ENCODE results near the gene TMEM238L. TPM values are rescaled to one million over a fixed set of nuclear protein-coding genes. Genes with fewer than 3 reads are reported as not detected.

TMEM238L gene
- total RNA-seq, 4 donors from 2014 or later, result 2.0 to 8.9 TPM; not detected in 2

DNA sequence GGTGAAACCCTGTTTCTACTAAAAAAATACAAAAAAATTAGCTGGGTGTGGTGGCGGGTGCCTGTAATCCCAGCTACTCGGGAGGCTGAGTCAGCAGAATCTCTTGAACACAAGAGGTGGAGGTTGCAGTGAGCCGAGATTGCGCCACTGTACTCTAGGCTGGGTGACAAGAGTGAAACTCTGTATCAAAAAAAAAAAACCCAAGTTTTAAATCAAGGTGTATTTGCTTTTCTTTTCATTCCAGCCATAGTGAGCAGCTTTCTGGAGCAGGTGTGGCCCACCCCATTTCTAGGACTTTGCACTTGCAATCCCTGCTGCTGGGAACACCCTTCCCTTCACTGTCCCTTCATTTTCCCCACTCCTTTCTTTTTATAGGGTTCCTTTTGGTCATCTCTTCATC lies 28.8 kb downstream of the TMEM238L start:
- DNase-seq (ENCODE audit: low spot score in 2 of 2), result no peak
- 93% methylated on average over 4 of the region's 4 CpGs for WGBS
- Histone ChIP-seq H3K9me3 (peaks cover 6% of the 10 kb centered on the region), H3K36me3 (no peaks in the 10 kb centered on the region), H3K4me1 (peaks cover 8% of the 10 kb centered on the region), H3K27me3 (no peaks in the 10 kb centered on the region), H3K4me3 (no peak overlapping the region), H3K27ac (no peak overlapping the region)
- TF ChIP-seq POLR2AphosphoS5 (IDR thresholded peaks at IDR 0.05) (no peak), POLR2A (IDR thresholded peaks at IDR 0.05) (no peak), EP300 (IDR thresholded peaks at IDR 0.05) (no peak)
- TF ChIP-seq, protein P1, sequence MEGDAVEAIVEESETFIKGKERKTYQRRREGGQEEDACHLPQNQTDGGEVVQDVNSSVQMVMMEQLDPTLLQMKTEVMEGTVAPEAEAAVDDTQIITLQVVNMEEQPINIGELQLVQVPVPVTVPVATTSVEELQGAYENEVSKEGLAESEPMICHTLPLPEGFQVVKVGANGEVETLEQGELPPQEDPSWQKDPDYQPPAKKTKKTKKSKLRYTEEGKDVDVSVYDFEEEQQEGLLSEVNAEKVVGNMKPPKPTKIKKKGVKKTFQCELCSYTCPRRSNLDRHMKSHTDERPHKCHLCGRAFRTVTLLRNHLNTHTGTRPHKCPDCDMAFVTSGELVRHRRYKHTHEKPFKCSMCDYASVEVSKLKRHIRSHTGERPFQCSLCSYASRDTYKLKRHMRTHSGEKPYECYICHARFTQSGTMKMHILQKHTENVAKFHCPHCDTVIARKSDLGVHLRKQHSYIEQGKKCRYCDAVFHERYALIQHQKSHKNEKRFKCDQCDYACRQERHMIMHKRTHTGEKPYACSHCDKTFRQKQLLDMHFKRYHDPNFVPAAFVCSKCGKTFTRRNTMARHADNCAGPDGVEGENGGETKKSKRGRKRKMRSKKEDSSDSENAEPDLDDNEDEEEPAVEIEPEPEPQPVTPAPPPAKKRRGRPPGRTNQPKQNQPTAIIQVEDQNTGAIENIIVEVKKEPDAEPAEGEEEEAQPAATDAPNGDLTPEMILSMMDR (IDR thresholded peaks at IDR 0.05), result no peak

DNA sequence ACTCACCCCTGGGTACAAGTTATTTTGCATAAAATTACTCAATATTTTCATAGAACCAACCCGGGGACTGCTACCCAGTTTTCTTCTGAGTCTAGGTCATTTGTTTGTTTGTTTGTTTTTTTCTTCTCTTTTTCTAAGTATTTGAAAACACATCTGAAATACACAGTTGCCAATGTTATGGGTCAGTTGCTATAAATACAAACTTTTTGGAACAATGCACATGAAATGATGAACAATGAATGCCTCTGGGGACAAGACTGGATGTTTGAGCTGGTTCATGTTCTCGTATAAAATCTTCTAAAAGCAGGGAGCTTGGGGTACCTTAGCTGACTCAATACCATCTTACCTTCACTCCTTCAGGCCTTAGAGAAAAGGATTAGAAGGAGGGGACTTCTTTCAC lies 30.5 kb downstream of the TMEM238L start:
- H3K4me1 ChIP-seq, result peaks cover 8% of the 10 kb centered on the region
- DNase-seq (ENCODE audit: low spot score in 2 of 2), result no peak
- peaks cover 6% of the 10 kb centered on the region for H3K9me3 ChIP-seq
- no peak overlapping the region for H3K27ac ChIP-seq
- WGBS, result 34% methylated on average over 2 of the region's 2 CpGs
- no peaks in the 10 kb centered on the region for H3K27me3 ChIP-seq
- H3K36me3 ChIP-seq, result no peaks in the 10 kb centered on the region
- TF ChIP-seq, protein P1 (IDR thresholded peaks at IDR 0.05), result no peak
- no peak for TF ChIP-seq POLR2AphosphoS5 (IDR thresholded peaks at IDR 0.05)
- TF ChIP-seq POLR2A (IDR thresholded peaks at IDR 0.05), result no peak
- no peak for TF ChIP-seq EP300 (IDR thresholded peaks at IDR 0.05)
- no peak overlapping the region for H3K4me3 ChIP-seq

DNA sequence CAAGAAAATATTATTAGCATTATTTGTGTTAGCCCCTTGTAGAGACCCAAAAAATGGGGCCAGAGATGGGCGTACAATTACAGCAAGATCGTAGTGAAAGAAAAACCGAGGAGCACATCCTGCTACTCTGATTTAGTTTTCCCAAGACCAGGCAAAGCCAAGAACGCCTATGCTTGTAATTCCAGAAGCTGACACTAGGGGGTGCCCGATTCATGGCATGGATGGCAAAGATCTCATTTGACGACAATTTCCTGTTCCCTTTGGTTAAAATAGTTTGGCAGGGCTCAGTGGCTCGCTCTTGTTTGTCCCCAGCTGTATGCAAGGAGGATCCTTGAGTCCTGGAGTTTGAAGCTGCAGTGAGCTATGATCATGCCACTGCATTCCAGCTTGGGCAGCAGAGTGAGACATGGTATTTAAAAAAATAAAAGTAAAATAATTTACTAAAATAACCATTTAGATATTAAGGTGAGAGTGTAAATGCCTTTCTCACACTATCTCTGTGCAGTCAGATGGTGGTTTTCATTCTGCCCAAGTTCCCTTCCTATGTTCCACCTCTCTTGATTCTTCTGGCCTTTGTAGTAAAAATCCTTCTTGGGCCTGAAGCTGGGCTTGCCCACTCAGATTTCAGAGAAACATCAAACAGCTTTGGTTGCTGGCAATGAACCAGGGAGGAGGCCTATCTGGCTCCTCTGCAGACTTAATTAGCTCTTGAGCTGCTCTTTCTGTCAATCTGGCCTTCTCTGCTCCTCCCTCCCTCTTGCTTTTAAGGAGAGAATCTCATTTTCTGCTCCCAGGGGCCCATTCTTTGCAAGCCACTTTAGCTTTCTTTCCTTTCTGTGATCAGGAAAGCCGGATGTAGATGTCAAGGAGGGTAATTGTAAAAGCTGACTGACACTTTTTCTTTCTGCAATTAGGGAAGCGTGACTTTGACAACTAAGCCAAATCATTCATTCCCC lies 31.2 kb downstream of the TMEM238L start:
- DNase-seq (ENCODE audit: low spot score in 2 of 2), result peak in 1 of 2 donors; percentile 51
- Histone ChIP-seq H3K4me3 (no peak overlapping the region), H3K36me3 (no peaks in the 10 kb centered on the region), H3K9me3 (peaks cover 6% of the 10 kb centered on the region), H3K27me3 (no peaks in the 10 kb centered on the region), H3K4me1 (peaks cover 8% of the 10 kb centered on the region), H3K27ac (no peak overlapping the region)
- WGBS, result 46% methylated on average over 9 of the region's 9 CpGs
- TF ChIP-seq, protein P1 (IDR thresholded peaks at IDR 0.05), result peak in 1 of 2 donors; percentile 41
- no peak for TF ChIP-seq EP300 (IDR thresholded peaks at IDR 0.05)

DNA sequence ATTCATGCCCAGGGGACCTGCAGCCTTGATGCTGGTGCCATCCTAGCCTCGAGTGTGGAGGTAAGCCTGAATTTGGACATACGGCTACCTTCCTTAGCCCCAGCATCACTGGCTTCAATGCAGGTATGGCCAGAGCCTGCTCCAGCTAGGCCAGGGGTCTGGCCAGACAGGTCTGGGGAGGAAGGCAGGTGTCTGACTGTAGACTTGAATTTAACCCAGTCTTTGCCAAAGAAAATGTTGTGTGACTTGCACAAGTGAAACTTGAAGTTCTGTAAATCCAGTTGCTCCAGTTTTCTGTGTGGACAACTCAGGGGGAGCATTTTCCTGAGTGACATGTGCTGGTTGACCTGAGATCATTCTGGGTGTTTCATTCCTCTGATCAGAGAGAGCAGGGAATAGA lies 32.8 kb downstream of the TMEM238L start:
- WGBS, result 81% methylated on average over 2 of the region's 2 CpGs

DNA sequence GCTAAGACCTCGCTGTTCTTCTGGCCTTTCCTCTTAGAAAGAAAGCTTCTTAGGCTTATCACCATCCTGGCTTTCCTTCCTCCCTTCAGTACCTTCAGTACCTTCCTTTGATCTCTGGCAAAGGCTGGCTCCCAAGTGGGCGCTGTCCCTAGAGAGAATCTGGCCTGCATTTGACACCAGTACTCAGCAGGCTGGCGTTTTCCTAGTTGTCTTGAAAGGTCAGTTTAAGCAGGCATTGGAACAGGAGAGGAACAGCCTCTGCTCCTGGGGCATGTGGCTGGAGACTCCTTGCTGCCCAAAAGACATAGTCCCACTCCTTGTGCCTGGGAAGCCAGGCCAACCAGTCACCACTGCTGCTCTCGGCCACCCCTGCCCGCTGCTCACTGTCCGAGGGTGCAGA lies 34.1 kb downstream of the TMEM238L start:
- DNase-seq (ENCODE audit: low spot score in 2 of 2), result peak in 1 of 2 donors; percentile 41
- Histone ChIP-seq H3K27me3 (no peaks in the 10 kb centered on the region), H3K36me3 (no peaks in the 10 kb centered on the region), H3K4me1 (peaks cover 8% of the 10 kb centered on the region), H3K9me3 (peaks cover 6% of the 10 kb centered on the region), H3K4me3 (no peak overlapping the region), H3K27ac (no peak overlapping the region)
- WGBS, result 91% methylated on average over 6 of the region's 6 CpGs
- TF ChIP-seq POLR2AphosphoS5 (IDR thresholded peaks at IDR 0.05) (no peak), EP300 (IDR thresholded peaks at IDR 0.05) (no peak), POLR2A (IDR thresholded peaks at IDR 0.05) (no peak)
- TF ChIP-seq, protein P1 (IDR thresholded peaks at IDR 0.05), result no peak

More for the DNA sequence above, 32.8 kb downstream of the TMEM238L start:
- DNase-seq (ENCODE audit: low spot score in 2 of 2), result peak in 1 of 2 donors; percentile 35
- Histone ChIP-seq H3K27me3 (no peaks in the 10 kb centered on the region), H3K36me3 (no peaks in the 10 kb centered on the region), H3K27ac (no peak overlapping the region), H3K9me3 (peaks cover 6% of the 10 kb centered on the region), H3K4me3 (no peak overlapping the region), H3K4me1 (peaks cover 8% of the 10 kb centered on the region)
- TF ChIP-seq, protein P1 (IDR thresholded peaks at IDR 0.05), result no peak
- TF ChIP-seq EP300 (IDR thresholded peaks at IDR 0.05), result no peak
- no peak for TF ChIP-seq POLR2AphosphoS5 (IDR thresholded peaks at IDR 0.05)
- no peak for TF ChIP-seq POLR2A (IDR thresholded peaks at IDR 0.05)
